Left lung (tissue), 10 donors: Measurements from ENCODE around the gene ZSCAN5A. TPM values are rescaled to one million over a fixed set of nuclear protein-coding genes. Genes with fewer than 3 reads are reported as not detected.
"Not testable (repeated sequence)": the region's sequence is repeated elsewhere in the genome, so short reads cannot be mapped to it uniquely, and the experiment has no call there.

ENCODE experiments used
- ATAC-seq: fragments of 200-7000 bp; cut with Tn5 transposase; one replicate; pipeline ENCODE4 v1.9.1; 2020; ENCODE audit warnings: moderate library complexity
- DNase-seq, 4 donors: peaks; one replicate each; pipeline ENCODE4 v3.0.0-alpha.2; 2013 to 2020
- H3K27ac ChIP-seq, 2 donors: fragments of 200-600 bp; sonication (generic) in 1 of 2; one replicate each; pipeline versions ENCODE4 v1.5.0 to v1.8.0; 2020 to 2021
- H3K27me3 ChIP-seq, 2 donors: fragments of 200-600 bp; sonication (generic) in 1 of 2; one replicate each; pipeline versions ENCODE4 v1.5.0 to v1.8.0; 2020 to 2021
- H3K36me3 ChIP-seq, 2 donors: fragments of 200-600 bp; sonication (generic) in 1 of 2; one replicate each; pipeline versions ENCODE4 v1.5.0 to v1.8.0; 2020 to 2021
- H3K4me1 ChIP-seq, 2 donors: fragments of 200-600 bp; one replicate each; pipeline ENCODE4 v1.8.0; 2021
- H3K4me3 ChIP-seq, 2 donors: fragments of 200-600 bp; sonication (generic) in 1 of 2; one replicate each; pipeline versions ENCODE4 v1.5.0 to v1.8.0; 2020 to 2021; ENCODE audit warnings: mild to moderate bottlenecking in 1 of 2
- H3K9me3 ChIP-seq, 2 donors: fragments of 200-600 bp; sonication (generic) in 1 of 2; one replicate each; pipeline versions ENCODE4 v1.5.0 to v1.8.0; 2020 to 2021
- CTCF ChIP-seq, 2 donors: fragments of 200-600 bp; sonication (generic) in 1 of 2; IDR thresholded peaks; one replicate each; pipeline versions ENCODE4 v1.5.0 to v1.8.0; 2021; ENCODE audit warnings: antibody characterized with exemption in 2 of 2
- intact Hi-C, 2 donors: fragments of 100-400 bp; cut with DNase I; formaldehyde crosslinking; loops; one replicate each; pipeline versions ENCODE4 v1.11.2 to v1.14.2; 2022
- polyA plus RNA-seq, 6 donors: library from polyadenylated mRNA; unstranded; fragments of 120-200 nt; gene quantifications; one replicate each; pipeline ENCODE4 v1.2.1, GENCODE V29; 2013; ENCODE audit not compliant: insufficient read length in 6 of 6
- total RNA-seq, 2 donors: library from RNA; stranded (reverse); fragmentation: NEBNext Ultra II Directional; extraction: Animal tissue kit (Norgen Biotek cat#: 25700); gene quantifications; one replicate each; pipeline ENCODE4 v1.2.1, GENCODE V29; 2021
- donor health status: DM: no; HTN: yes; CAD: no.
- donor health status: DM: no; HTN: no; CAD: no.

The ZSCAN5A gene
- total and polyA plus RNA-seq, 8 donors, result 6.8 to 21.8 (median 16.9) TPM

DNA sequence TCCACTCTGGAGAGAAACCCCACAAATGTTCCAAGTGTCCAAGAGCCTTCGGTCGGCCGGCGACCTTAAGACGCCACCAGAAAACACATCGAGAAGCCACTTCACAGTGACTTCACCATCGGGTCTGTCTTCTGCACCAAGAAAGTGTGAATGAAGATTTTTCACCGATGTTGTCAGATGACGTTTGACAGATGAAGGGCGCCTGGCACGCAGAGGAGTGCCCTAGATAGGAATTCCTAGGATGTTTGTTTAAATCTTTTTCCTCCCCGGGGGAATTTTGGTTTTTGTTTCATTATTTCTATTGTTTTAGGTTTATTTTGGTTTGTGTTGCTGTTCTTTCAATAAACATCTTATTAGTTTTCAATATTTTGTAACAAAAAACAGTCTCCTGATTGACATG, 105.5 kb downstream of the ZSCAN5A start:
- ATAC-seq (no peak), DNase-seq (no peak)
- intact Hi-C loops, result no loop called here
- Histone ChIP-seq H3K36me3 (no peaks in the 10 kb centered on the region), H3K9me3 (no peaks in the 10 kb centered on the region), H3K4me1 (no peaks in the 10 kb centered on the region), H3K27ac (no peak overlapping the region), H3K27me3 (peaks cover 0 to 13% of the 10 kb centered on the region in 2 donors), H3K4me3 (no peak overlapping the region)
- TF ChIP-seq CTCF (IDR thresholded peaks at IDR 0.05), result no peak

GRCh38 chr19:56207581-56207980, 107.1 kb downstream of the ZSCAN5A start:
- H3K4me3 ChIP-seq, H3K4me1 ChIP-seq, H3K27me3 ChIP-seq, H3K27ac ChIP-seq, intact Hi-C loops, ATAC-seq, H3K9me3 ChIP-seq, H3K36me3 ChIP-seq, DNase-seq: not testable (repeated sequence)

GRCh38 chr19:56201973-56202372, 112.7 kb downstream of the ZSCAN5A start, which contains the start of gene ZSCAN5C:
ZSCAN5C (plus strand) TSS chr19:56202273; CDS start chr19:56205914, 3,641 bp downstream.
- DNase-seq, result no peak
- Histone ChIP-seq H3K4me1 (no peaks in the 10 kb centered on the region), H3K27me3 (peaks cover 0 to 7% of the 10 kb centered on the region in 2 donors), H3K9me3 (no peaks in the 10 kb centered on the region), H3K36me3 (no peaks in the 10 kb centered on the region), H3K4me3 (no peak within 1 kb of the TSS), H3K27ac (no peak within 1 kb of the TSS)
- intact Hi-C loops, result no loop called here
- no peak for ATAC-seq
- TF ChIP-seq CTCF (IDR thresholded peaks at IDR 0.05), result no peak

- Histone ChIP-seq H3K4me3 (no peak overlapping the region), H3K36me3 (no peaks in the 10 kb centered on the region), H3K27ac (no peak overlapping the region), H3K27me3 (peaks cover 0 to 12% of the 10 kb centered on the region in 2 donors), H3K4me1 (no peaks in the 10 kb centered on the region), H3K9me3 (no peaks in the 10 kb centered on the region)
- DNase-seq, result no peak
- ATAC-seq, result no peak
- TF ChIP-seq CTCF (IDR thresholded peaks at IDR 0.05), result no peak
- intact Hi-C loops, result no loop called here
Observed at GRCh38 chr19:56199687-56200086, 115.0 kb downstream of the ZSCAN5A start.

- H3K4me3 ChIP-seq, H3K9me3 ChIP-seq, H3K27me3 ChIP-seq, DNase-seq, H3K36me3 ChIP-seq, ATAC-seq, H3K27ac ChIP-seq, H3K4me1 ChIP-seq, intact Hi-C loops: not testable (repeated sequence)
Observed at GRCh38 chr19:56197646-56198045, 117.0 kb downstream of the ZSCAN5A start, which contains the start of gene ZSCAN5B. ZSCAN5B (minus strand) TSS chr19:56197783; CDS start chr19:56193052, 4,731 bp downstream.

- H3K27ac ChIP-seq, result no peak overlapping the region
- DNase-seq (no peak), ATAC-seq (no peak)
- H3K4me3 ChIP-seq, result no peak overlapping the region
- H3K9me3 ChIP-seq, result no peaks in the 10 kb centered on the region
- H3K36me3 ChIP-seq, result no peaks in the 10 kb centered on the region
- no peaks in the 10 kb centered on the region for H3K4me1 ChIP-seq
- intact Hi-C loops, result no loop called here
- no peak for TF ChIP-seq CTCF (IDR thresholded peaks at IDR 0.05)
- H3K27me3 ChIP-seq, result peaks cover 0 to 5% of the 10 kb centered on the region in 2 donors
Observed at GRCh38 chr19:56193981-56194640, 120.5 kb downstream of the ZSCAN5A start.
